ENCODE measurements around the gene USP21.

The USP21 gene

GRCh38 chr1:161162806-161163205 is 3.5 kb downstream of the USP21 start:
- H2AFZ ChIP-seq (ENCODE audit: low read length): no peak overlapping the region
- no peaks in the 10 kb centered on the region for H3K9me3 ChIP-seq (replicated peaks; ENCODE audit: insufficient read depth, low read length)
- H3K4me3 ChIP-seq (ENCODE audit: low read length): no peak overlapping the region
- peaks cover 28% of the 10 kb centered on the region for H3K4me1 ChIP-seq (ENCODE audit: low read length)
- peaks cover 27% of the 10 kb centered on the region for H3K79me2 ChIP-seq (ENCODE audit: low read length)
- no peak for DNase-seq
- H4K20me1 ChIP-seq (ENCODE audit: insufficient read depth, low read length): no peaks in the 10 kb centered on the region
- H3K27ac ChIP-seq (ENCODE audit: low read length): no peak overlapping the region
- no peaks in the 10 kb centered on the region for H3K36me3 ChIP-seq (replicated peaks; ENCODE audit: insufficient read depth, low read length)
- peaks cover 24% of the 10 kb centered on the region for H3F3A ChIP-seq (ENCODE audit: insufficient read depth, low read length)
- H3K27me3 ChIP-seq (replicated peaks; ENCODE audit: insufficient read depth, low read length): no peaks in the 10 kb centered on the region
- H3K9me2 ChIP-seq (replicated peaks; ENCODE audit: insufficient read depth, low read length): no peaks in the 10 kb centered on the region
- no peak overlapping the region for H3K4me2 ChIP-seq (ENCODE audit: low read depth, low read length)
- TF ChIP-seq EZH2 (optimal IDR thresholded peaks at IDR 0.05; ENCODE audit: low read depth, low read length) (no peak), CTCF (IDR thresholded peaks at IDR 0.05; ENCODE audit: low read length) (no peak), EZH2phosphoT487 (IDR thresholded peaks at IDR 0.05; ENCODE audit: low read length) (no peak)
- no peak overlapping the region for H3K9ac ChIP-seq (ENCODE audit: low read length)

- Histone ChIP-seq H3F3A (ENCODE audit: insufficient read depth, low read length) (peaks cover 14% of the 10 kb centered on the region), H3K4me1 (ENCODE audit: low read length) (peaks cover 19% of the 10 kb centered on the region), H2AFZ (ENCODE audit: low read length) (no peak overlapping the region), H3K27me3 (replicated peaks; ENCODE audit: insufficient read depth, low read length) (no peaks in the 10 kb centered on the region), H3K36me3 (replicated peaks; ENCODE audit: insufficient read depth, low read length) (no peaks in the 10 kb centered on the region), H3K4me2 (ENCODE audit: low read depth, low read length) (no peak overlapping the region), H3K9me2 (replicated peaks; ENCODE audit: insufficient read depth, low read length) (no peaks in the 10 kb centered on the region), H3K9ac (ENCODE audit: low read length) (no peak overlapping the region), H3K27ac (ENCODE audit: low read length) (no peak overlapping the region), H4K20me1 (ENCODE audit: insufficient read depth, low read length) (no peaks in the 10 kb centered on the region), H3K79me2 (ENCODE audit: low read length) (peaks cover 27% of the 10 kb centered on the region), H3K4me3 (ENCODE audit: low read length) (no peak overlapping the region), H3K9me3 (replicated peaks; ENCODE audit: insufficient read depth, low read length) (no peaks in the 10 kb centered on the region)
- no peak for TF ChIP-seq EZH2phosphoT487 (IDR thresholded peaks at IDR 0.05; ENCODE audit: low read length)
- no peak for TF ChIP-seq EZH2 (optimal IDR thresholded peaks at IDR 0.05; ENCODE audit: low read depth, low read length)
- no peak for DNase-seq
Measured at GRCh38 chr1:161163793-161164192, 4.5 kb downstream of the USP21 start.

- H4K20me1 ChIP-seq (ENCODE audit: insufficient read depth, low read length): no peaks in the 10 kb centered on the region
- no peak overlapping the region for H2AFZ ChIP-seq (ENCODE audit: low read length)
- H3K9me3 ChIP-seq (replicated peaks; ENCODE audit: insufficient read depth, low read length): no peaks in the 10 kb centered on the region
- peak overlapping the region; percentile 68 for H3K4me2 ChIP-seq (ENCODE audit: low read depth, low read length)
- H3K9me2 ChIP-seq (replicated peaks; ENCODE audit: insufficient read depth, low read length): no peaks in the 10 kb centered on the region
- peaks cover 18% of the 10 kb centered on the region for H3F3A ChIP-seq (ENCODE audit: insufficient read depth, low read length)
- no peak for DNase-seq
- peaks cover 21% of the 10 kb centered on the region for H3K79me2 ChIP-seq (ENCODE audit: low read length)
- peak overlapping the region; percentile 82 for H3K4me3 ChIP-seq (ENCODE audit: low read length)
- TF ChIP-seq EZH2 (optimal IDR thresholded peaks at IDR 0.05; ENCODE audit: low read depth, low read length): no peak
- no peak for TF ChIP-seq CTCF (IDR thresholded peaks at IDR 0.05; ENCODE audit: low read length)
- no peak for TF ChIP-seq EZH2phosphoT487 (IDR thresholded peaks at IDR 0.05; ENCODE audit: low read length)
- peaks cover 14% of the 10 kb centered on the region for H3K4me1 ChIP-seq (ENCODE audit: low read length)
- peak overlapping the region; percentile 72; the same call in 1 of the 2 replicates for H3K27ac ChIP-seq (ENCODE audit: low read length)
- no peaks in the 10 kb centered on the region for H3K27me3 ChIP-seq (replicated peaks; ENCODE audit: insufficient read depth, low read length)
- H3K36me3 ChIP-seq (replicated peaks; ENCODE audit: insufficient read depth, low read length): no peaks in the 10 kb centered on the region
- H3K9ac ChIP-seq (ENCODE audit: low read length): peak overlapping the region; percentile 67
Measured at GRCh38 chr1:161164901-161165610, 5.8 kb downstream of the USP21 start.

Data from MM.1S (cell line).